Skeletal muscle tissue (tissue), 4 donors: ENCODE results near the gene JAK1. TPM values are rescaled to one million over a fixed set of nuclear protein-coding genes. Genes with fewer than 3 reads are reported as not detected.

Source experiments
- H3K27ac ChIP-seq: one replicate; pipeline ENCODE4 v1.7.0; 2013; ENCODE audit warnings: mild to moderate bottlenecking, low read depth, low read length, inconsistent platforms
- H3K27me3 ChIP-seq, 3 donors: one replicate each; pipeline ENCODE4 v1.7.0; 2013; ENCODE audit warnings: low read length in 3 of 3; ENCODE audit not compliant: control insufficient read depth in 3 of 3, insufficient read depth in 3 of 3
- H3K36me3 ChIP-seq, 3 donors: one replicate each; pipeline ENCODE4 v1.7.0; 2013; ENCODE audit warnings: low read length in 3 of 3; ENCODE audit not compliant: control insufficient read depth in 3 of 3, insufficient read depth in 3 of 3
- H3K4me1 ChIP-seq, 3 donors: one replicate each; pipeline ENCODE4 v1.7.0; 2013; ENCODE audit warnings: low read length in 3 of 3, mild to moderate bottlenecking in 3 of 3; ENCODE audit not compliant: control insufficient read depth in 3 of 3, insufficient read depth in 3 of 3
- H3K4me3 ChIP-seq, 3 donors: one replicate each; pipeline ENCODE4 v1.7.0; 2013; ENCODE audit warnings: low read length in 3 of 3
- H3K9ac ChIP-seq, 3 donors: one replicate each; pipeline ENCODE4 v1.7.0; 2013; ENCODE audit warnings: low read length in 3 of 3, mild to moderate bottlenecking in 3 of 3, moderate library complexity in 2 of 3, low read depth in 1 of 3
- H3K9me3 ChIP-seq, 3 donors: one replicate each; pipeline ENCODE4 v1.7.0; 2013; ENCODE audit warnings: low read length in 3 of 3; ENCODE audit not compliant: control insufficient read depth in 3 of 3
- total RNA-seq: library from RNA; depleted of rRNA; stranded (reverse); fragments of >200 nt; gene quantifications from one replicate; pipeline ENCODE4 v1.2.3, GENCODE V29; 2014
- donor health status: Osteomylitis.

JAK1 gene
- total RNA-seq, 1 donor from 2014 or later: 59.5 TPM

DNA sequence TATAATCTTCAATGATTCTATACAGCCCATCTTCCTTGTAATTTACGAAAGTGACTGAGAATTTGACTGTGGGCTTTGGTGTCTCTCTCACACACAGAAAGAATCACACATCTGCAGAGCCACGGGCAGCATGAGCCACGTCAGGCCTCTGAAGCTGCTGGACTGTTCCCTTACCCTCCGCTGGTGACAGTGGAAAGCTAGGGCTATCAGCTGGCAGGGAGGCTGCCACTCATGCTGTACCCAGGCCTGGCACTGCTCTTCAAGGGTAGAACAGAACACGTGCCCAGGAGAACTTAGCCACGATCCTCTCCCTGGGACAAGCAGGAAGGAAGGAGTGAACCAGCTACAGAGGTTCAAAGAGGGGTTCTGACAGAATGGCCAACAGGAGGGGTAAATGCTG is 90.7 kb downstream of the JAK1 start:
- Histone ChIP-seq H3K9ac (peak overlapping the region in 1 of 3 donors; percentile 4), H3K4me1 (peaks cover 11 to 28% (median 15%) of the 10 kb centered on the region in 3 donors), H3K27me3 (no peaks in the 10 kb centered on the region), H3K36me3 (peaks cover 32 to 64% (median 40%) of the 10 kb centered on the region in 3 donors), H3K4me3 (no peak overlapping the region), H3K27ac (no peak overlapping the region), H3K9me3 (no peaks in the 10 kb centered on the region)

DNA sequence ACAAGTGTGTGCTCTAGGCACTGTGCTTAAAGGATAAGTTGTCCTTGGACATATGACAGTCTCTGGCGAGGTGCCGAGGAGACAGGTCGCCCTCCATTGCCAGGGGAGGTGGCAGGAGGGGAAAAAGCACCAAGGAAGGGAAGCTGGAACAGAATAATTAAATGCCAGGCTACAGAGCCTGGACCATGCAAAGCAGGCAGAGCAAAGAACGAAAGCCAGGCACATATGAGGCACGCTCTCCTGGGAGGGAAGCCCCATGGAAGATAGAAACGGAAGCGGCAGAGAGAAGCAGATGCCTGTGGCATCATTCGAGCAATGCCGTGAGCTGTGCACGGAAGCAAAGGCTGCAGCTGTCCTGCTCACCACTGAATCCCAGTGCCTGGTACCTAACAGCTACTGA is 91.2 kb downstream of the JAK1 start:
- H3K9me3 ChIP-seq: no peaks in the 10 kb centered on the region
- no peaks in the 10 kb centered on the region for H3K27me3 ChIP-seq
- H3K4me3 ChIP-seq: no peak overlapping the region
- peak overlapping the region in 1 of 3 donors; percentile 26 for H3K9ac ChIP-seq
- H3K27ac ChIP-seq: no peak overlapping the region
- peaks cover 11 to 28% (median 15%) of the 10 kb centered on the region in 3 donors for H3K4me1 ChIP-seq
- peaks cover 34 to 69% (median 44%) of the 10 kb centered on the region in 3 donors for H3K36me3 ChIP-seq

DNA sequence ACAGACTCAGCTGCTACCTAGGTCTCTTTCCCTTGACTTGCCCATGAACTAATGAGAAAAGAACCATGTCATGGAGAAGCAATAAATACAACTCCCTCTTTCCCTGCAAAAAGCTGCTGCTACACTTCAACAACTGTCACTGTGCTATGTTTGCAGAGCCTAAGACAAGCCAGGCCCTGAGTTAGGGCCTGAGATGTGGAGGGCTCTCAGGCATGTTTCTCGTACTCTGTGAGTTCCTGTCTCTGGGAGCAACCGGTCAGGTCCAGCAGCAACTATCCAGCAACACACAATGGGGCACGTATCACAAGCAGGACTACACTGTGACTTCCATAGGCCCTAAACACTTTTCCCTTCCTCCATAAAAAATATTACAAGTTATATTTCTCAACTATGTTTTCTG is 91.7 kb downstream of the JAK1 start:
- Histone ChIP-seq H3K9ac (peak overlapping the region in 1 of 3 donors; percentile 26), H3K9me3 (no peaks in the 10 kb centered on the region), H3K27me3 (no peaks in the 10 kb centered on the region), H3K4me3 (no peak overlapping the region), H3K36me3 (peaks cover 38 to 71% (median 48%) of the 10 kb centered on the region in 3 donors), H3K4me1 (peaks cover 11 to 24% (median 15%) of the 10 kb centered on the region in 3 donors), H3K27ac (no peak overlapping the region)

DNA sequence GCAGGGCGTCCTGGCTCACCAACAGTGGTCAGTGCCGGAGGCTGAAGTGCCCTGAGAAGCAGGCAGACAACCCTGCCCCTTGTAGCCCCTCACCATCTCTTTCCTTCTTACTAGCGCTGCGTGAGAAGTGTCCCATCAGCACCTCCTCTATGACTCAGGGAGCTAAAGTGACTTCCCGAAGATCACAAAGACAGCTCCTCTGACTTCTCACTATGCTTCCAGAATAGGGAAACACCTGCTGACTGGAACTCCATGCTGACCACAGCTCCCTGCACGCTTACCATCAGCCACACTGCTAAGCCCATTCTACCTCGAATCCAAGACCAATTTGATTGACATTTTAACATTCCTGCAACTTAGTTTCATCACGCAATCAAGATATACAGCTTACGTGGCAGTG is 92.8 kb downstream of the JAK1 start:
- Histone ChIP-seq H3K9me3 (no peaks in the 10 kb centered on the region), H3K36me3 (peaks cover 41 to 78% (median 52%) of the 10 kb centered on the region in 3 donors), H3K4me3 (no peak overlapping the region), H3K27ac (no peak overlapping the region), H3K27me3 (no peaks in the 10 kb centered on the region), H3K9ac (no peak overlapping the region), H3K4me1 (peaks cover 8 to 24% (median 15%) of the 10 kb centered on the region in 3 donors)

DNA sequence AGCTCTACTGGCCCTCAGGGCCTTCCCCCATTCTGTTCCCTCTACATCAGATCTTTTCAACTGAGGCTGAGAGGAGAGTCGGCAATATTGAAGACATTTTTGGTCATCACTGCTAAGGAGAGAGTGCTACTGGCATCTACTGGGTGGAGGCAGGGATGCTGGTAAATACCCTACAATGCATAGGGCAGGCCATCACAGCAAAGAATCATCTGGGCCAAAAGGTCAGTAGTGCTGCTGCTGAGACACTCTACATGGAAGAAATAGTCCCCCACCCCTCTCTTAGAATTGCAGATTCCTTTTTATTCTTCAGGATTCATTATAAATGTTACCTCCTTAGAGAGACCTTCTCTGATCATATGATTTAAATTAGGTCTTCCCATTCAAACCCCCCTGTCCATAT is 94.3 kb downstream of the JAK1 start:
- Histone ChIP-seq H3K9me3 (no peaks in the 10 kb centered on the region), H3K36me3 (peaks cover 46 to 69% (median 50%) of the 10 kb centered on the region in 3 donors), H3K4me3 (no peak overlapping the region), H3K27me3 (no peaks in the 10 kb centered on the region), H3K27ac (no peak overlapping the region), H3K9ac (no peak overlapping the region), H3K4me1 (peaks cover 8 to 24% (median 15%) of the 10 kb centered on the region in 3 donors)

DNA sequence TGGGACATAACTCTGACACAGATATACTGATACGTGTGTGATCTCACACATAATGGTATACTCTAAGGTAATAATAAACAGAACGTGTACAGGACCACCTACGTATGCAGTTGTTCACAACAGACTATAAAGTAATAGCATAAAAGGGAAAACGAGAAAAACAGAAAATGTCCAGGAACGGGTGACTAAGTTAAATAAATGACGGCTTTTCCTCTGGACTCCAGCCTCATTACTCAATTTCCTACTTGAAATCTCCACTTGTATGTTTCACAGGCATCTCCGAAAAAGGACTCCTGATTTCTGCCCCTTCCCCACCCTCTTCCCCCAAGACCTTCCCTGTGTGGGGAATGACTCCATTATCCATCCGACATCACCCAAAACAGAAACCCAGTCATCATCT is 95.1 kb downstream of the JAK1 start:
- H3K9ac ChIP-seq: no peak overlapping the region
- peaks cover 8 to 24% (median 15%) of the 10 kb centered on the region in 3 donors for H3K4me1 ChIP-seq
- H3K27ac ChIP-seq: no peak overlapping the region
- H3K36me3 ChIP-seq: peaks cover 46 to 73% (median 55%) of the 10 kb centered on the region in 3 donors
- H3K9me3 ChIP-seq: no peaks in the 10 kb centered on the region
- no peak overlapping the region for H3K4me3 ChIP-seq
- H3K27me3 ChIP-seq: no peaks in the 10 kb centered on the region

DNA sequence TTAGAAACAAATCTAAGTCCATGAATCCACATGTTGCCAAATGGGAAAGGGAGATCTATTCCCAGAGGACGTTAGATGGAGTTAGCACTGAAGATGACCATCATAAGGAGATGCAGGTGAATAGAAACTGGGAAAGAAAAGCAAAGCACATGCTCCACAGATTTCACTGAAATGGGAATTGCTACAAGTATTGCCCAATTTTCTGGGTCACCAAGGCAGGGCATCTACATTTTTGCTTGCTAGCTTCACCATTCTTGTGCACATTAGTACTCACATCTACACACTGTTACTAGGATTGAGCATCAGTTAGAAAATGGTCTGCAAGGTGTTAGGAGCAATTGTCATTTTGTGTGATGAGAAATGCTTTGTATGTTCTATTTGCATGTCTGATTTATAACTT is 99.1 kb downstream of the JAK1 start:
- Histone ChIP-seq H3K36me3 (peaks cover 32 to 61% (median 43%) of the 10 kb centered on the region in 3 donors), H3K4me3 (no peak overlapping the region), H3K9me3 (no peaks in the 10 kb centered on the region), H3K4me1 (peaks cover 0 to 4% (median 3%) of the 10 kb centered on the region in 3 donors), H3K27ac (no peak overlapping the region), H3K9ac (no peak overlapping the region), H3K27me3 (no peaks in the 10 kb centered on the region)

DNA sequence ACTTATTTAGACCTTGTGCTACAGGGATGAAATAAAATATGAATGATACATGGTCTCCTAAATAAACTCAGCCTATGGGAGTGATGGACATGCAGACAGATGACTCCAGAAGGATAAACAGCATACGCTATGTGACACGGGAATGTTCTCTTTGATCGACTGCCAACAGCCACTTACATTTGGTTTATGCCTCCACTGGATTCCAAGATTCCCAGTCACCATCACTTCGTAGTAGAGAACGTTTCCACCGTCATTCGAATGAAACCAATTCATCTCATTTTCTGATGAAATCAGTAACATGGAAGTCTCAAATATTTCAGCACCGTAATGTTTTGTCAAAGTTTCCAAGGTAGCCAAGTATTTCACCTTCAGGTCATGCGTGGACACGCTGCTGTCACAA is 99.7 kb downstream of the JAK1 start:
- Histone ChIP-seq H3K36me3 (peaks cover 26 to 57% (median 39%) of the 10 kb centered on the region in 3 donors), H3K4me3 (no peak overlapping the region), H3K27ac (no peak overlapping the region), H3K9ac (no peak overlapping the region), H3K27me3 (no peaks in the 10 kb centered on the region), H3K9me3 (no peaks in the 10 kb centered on the region), H3K4me1 (peaks cover 0 to 4% (median 3%) of the 10 kb centered on the region in 3 donors)

DNA sequence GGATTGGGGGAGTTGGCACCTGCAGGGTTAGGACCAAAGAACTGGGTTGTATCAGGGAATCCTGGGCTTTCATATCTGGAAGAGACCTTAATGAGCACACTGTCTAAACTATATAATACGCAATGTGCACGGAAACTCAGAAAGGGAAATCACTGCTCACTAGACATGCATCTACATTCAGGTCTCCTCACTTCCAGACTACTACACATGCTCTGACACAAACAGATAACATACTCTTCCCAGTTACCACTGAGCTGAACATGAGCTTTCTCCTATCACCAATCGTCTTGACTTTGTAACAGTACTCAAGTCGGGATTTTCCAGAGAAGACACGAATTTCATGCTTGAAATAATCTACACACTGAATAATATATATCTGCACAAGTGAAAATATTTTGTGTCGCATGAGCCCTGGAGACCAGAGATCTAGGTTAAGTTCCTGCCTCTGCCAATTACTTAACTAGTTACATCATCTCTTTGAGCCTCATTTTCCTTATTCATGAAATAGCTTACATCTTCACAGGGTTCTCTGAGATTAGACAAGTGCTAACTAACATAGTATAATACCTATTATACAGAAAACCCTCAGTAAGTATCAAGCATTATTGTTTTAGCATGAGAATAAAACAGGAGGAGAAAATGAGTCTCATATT is 101.1 kb downstream of the JAK1 start:
- no peak overlapping the region for H3K9ac ChIP-seq
- no peak overlapping the region for H3K4me3 ChIP-seq
- H3K36me3 ChIP-seq: peaks cover 27 to 42% (median 37%) of the 10 kb centered on the region in 3 donors
- H3K4me1 ChIP-seq: peaks cover 0 to 4% (median 3%) of the 10 kb centered on the region in 3 donors
- H3K27me3 ChIP-seq: no peaks in the 10 kb centered on the region
- H3K27ac ChIP-seq: peak overlapping the region; percentile 60
- no peaks in the 10 kb centered on the region for H3K9me3 ChIP-seq

DNA sequence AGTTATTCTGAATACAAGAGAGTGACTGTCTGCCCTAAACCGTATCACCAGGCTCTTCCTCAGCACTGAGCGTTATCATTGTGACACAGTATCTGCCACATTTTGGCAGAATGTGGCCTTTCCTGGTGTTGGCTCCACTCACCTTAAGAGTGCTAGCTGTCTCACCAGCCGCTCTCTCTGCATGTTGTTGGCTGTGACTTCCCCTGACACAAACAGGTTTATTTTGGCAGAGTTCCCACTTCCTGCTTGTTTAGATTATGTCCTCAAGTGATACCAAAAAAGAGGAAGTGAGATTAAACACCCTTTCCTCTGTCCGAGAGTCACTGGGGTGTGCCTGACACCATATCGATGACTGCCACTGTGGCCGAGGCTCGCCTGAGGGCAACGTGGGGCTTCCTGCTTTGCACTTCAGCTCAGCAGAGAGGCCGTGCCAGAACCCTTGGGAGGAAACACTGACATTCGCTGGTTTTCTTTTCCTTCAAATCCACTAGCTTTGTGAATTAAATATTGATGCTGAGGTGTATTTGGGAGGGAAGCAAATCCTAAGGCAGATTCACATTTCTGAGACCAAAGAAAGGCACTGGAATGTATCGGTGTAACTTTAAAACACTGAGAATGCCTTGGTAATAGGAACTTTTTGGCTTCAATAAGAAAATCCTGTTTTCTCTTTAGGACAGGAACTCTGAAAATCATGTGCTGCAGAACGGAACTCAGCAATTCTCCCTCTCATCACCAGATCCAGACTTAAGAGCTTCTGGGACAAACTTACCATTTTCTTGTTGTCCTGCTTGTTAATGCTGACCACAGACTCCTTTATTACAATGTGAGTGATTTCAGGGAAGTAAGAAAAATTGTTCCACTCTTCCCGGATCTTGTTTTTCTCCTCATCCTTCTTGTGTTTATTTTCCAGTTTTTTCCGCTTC is 102.1 kb downstream of the JAK1 start:
- Histone ChIP-seq H3K36me3 (peaks cover 25 to 43% (median 39%) of the 10 kb centered on the region in 3 donors), H3K27me3 (no peaks in the 10 kb centered on the region), H3K4me1 (peaks cover 0 to 4% (median 3%) of the 10 kb centered on the region in 3 donors), H3K9me3 (no peaks in the 10 kb centered on the region), H3K4me3 (no peak overlapping the region), H3K27ac (peak overlapping the region; percentile 60), H3K9ac (no peak overlapping the region)
